Vagina (tissue), 2 donors: ENCODE measurements around the gene WNK2.

Experiments
- POLR2A ChIP-seq, 2 donors: fragments of 450-650 bp; IDR thresholded peaks; one replicate each; pipeline ENCODE4 v1.6.1; 2017; ENCODE audit warnings: antibody characterized with exemption in 2 of 2, mild to moderate bottlenecking in 2 of 2, moderate library complexity in 2 of 2
- POLR2AphosphoS5 ChIP-seq, 2 donors: sonication (generic); formaldehyde crosslinking; IDR thresholded peaks; one replicate each; pipeline ENCODE4 v1.9.0; 2017; ENCODE audit warnings: antibody characterized with exemption in 2 of 2, mild to moderate bottlenecking in 2 of 2, low read depth in 1 of 2; ENCODE audit not compliant: insufficient read depth in 1 of 2
- TF ChIP-seq, protein P1 (sequence below), 3 experiments: fragments of 450-650 bp in 2 of 3; fragments of 200-600 bp in 1 of 3; sonication (generic) in 1 of 3; IDR thresholded peaks; one replicate each; pipeline ENCODE4 v1.5.1; 2017 to 2019; ENCODE audit warnings: antibody characterized with exemption in 3 of 3, mild to moderate bottlenecking in 2 of 3, moderate library complexity in 2 of 3

DNA sequence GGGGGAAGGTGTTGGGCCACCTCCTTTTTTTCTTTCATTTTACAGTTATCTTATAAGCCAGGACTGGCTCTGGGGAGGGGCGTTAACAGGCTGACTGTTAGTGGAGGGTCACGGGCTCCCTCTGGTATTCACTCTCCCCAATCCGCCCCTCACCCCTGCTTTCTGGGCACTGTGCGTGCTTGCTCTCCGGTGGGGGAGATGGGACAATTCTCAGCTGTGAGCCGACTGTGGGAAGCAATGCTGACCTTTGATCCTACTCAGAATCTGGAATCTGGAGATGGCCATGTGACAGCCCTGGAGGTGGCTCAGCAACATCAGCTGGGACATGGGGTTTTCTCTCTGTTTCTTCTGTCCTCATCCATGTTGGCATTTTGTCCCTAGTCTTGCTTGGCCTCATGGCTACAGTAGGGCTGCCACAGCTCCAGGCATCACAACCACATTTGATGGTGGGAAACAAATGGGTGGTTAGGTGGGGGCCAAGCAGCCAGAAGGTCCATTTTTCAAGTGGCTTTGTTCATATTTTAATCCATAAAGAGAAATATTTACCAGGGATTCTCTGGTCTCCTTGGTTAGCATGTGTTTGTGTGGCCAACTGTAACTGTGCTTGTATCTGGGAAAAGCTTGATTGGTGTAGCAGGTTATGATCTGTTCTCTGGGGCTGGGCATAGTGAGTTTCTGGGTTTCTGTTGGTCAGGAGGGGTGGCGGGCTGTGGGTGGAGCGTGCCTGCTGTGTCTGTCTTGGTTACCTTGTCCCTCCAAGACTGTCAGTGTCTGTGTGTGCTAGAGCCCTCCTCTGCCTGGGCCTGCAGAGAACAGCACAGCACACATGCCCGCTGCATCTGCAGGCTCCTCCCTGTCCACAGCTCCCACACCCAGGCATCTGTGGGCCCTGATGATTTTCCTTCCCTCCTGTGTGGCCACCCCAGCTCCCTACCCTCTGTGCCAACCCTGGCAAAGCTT lies 12.4 kb downstream of the WNK2 start:
- TF ChIP-seq, protein P1, sequence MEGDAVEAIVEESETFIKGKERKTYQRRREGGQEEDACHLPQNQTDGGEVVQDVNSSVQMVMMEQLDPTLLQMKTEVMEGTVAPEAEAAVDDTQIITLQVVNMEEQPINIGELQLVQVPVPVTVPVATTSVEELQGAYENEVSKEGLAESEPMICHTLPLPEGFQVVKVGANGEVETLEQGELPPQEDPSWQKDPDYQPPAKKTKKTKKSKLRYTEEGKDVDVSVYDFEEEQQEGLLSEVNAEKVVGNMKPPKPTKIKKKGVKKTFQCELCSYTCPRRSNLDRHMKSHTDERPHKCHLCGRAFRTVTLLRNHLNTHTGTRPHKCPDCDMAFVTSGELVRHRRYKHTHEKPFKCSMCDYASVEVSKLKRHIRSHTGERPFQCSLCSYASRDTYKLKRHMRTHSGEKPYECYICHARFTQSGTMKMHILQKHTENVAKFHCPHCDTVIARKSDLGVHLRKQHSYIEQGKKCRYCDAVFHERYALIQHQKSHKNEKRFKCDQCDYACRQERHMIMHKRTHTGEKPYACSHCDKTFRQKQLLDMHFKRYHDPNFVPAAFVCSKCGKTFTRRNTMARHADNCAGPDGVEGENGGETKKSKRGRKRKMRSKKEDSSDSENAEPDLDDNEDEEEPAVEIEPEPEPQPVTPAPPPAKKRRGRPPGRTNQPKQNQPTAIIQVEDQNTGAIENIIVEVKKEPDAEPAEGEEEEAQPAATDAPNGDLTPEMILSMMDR (IDR thresholded peaks at IDR 0.05) = no peak
- no peak for TF ChIP-seq POLR2A (IDR thresholded peaks at IDR 0.05)
- TF ChIP-seq POLR2AphosphoS5 (IDR thresholded peaks at IDR 0.05; ENCODE audit: insufficient read depth in 1 of 2, low read depth in 1 of 2) = no peak
